ENCODE data around the gene RNF186. TPM values are rescaled to one million over a fixed set of nuclear protein-coding genes. Genes with fewer than 3 reads are reported as not detected.
A peak's percentile ranks its signal among the peaks of the same experiment; 100 is the strongest.
"Not testable (repeated sequence)": the region's sequence is repeated elsewhere in the genome, so short reads cannot be mapped to it uniquely, and the experiment has no call there.

Gene RNF186
- total and polyA plus RNA-seq, 4 donors, result 0.17 to 0.38 (median 0.28) TPM

- TF ChIP-seq FOXA1 (IDR thresholded peaks at IDR 0.05), result no peak
- no peak for TF ChIP-seq REST (IDR thresholded peaks at IDR 0.05)
- TF ChIP-seq, protein P1, sequence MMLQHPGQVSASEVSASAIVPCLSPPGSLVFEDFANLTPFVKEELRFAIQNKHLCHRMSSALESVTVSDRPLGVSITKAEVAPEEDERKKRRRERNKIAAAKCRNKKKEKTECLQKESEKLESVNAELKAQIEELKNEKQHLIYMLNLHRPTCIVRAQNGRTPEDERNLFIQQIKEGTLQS (IDR thresholded peaks at IDR 0.05), result no peak
- no peak for TF ChIP-seq NR2F2 (IDR thresholded peaks at IDR 0.05)
- no peak for TF ChIP-seq EGR1 (IDR thresholded peaks at IDR 0.05; ENCODE audit: low read depth in 2 of 2)
- TF ChIP-seq, protein P2, sequence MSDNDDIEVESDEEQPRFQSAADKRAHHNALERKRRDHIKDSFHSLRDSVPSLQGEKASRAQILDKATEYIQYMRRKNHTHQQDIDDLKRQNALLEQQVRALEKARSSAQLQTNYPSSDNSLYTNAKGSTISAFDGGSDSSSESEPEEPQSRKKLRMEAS (IDR thresholded peaks at IDR 0.05), result no peak
- no peak for TF ChIP-seq TAF1 (conservative IDR thresholded peaks at IDR 0.05)
- TF ChIP-seq HNF4G (IDR thresholded peaks at IDR 0.05), result no peak
- no peak for TF ChIP-seq HNF4A (conservative IDR thresholded peaks at IDR 0.05)
- TF ChIP-seq JUND (IDR thresholded peaks at IDR 0.05), result no peak
- no peak for TF ChIP-seq GABPA (IDR thresholded peaks at IDR 0.05 in 1 of 2, conservative IDR thresholded peaks at IDR 0.05 in 1 of 2)
- TF ChIP-seq, protein P3, sequence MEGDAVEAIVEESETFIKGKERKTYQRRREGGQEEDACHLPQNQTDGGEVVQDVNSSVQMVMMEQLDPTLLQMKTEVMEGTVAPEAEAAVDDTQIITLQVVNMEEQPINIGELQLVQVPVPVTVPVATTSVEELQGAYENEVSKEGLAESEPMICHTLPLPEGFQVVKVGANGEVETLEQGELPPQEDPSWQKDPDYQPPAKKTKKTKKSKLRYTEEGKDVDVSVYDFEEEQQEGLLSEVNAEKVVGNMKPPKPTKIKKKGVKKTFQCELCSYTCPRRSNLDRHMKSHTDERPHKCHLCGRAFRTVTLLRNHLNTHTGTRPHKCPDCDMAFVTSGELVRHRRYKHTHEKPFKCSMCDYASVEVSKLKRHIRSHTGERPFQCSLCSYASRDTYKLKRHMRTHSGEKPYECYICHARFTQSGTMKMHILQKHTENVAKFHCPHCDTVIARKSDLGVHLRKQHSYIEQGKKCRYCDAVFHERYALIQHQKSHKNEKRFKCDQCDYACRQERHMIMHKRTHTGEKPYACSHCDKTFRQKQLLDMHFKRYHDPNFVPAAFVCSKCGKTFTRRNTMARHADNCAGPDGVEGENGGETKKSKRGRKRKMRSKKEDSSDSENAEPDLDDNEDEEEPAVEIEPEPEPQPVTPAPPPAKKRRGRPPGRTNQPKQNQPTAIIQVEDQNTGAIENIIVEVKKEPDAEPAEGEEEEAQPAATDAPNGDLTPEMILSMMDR (IDR thresholded peaks at IDR 0.05; ENCODE audit: low read depth, low read length, missing input control), result no peak
- TF ChIP-seq SP1 (IDR thresholded peaks at IDR 0.05), result no peak
- no peak for TF ChIP-seq RAD21 (IDR thresholded peaks at IDR 0.05)
- no peak for TF ChIP-seq FOXA2 (IDR thresholded peaks at IDR 0.05)
- no peak for TF ChIP-seq YY1 (IDR thresholded peaks at IDR 0.05)
- no peak for TF ChIP-seq RXRA (IDR thresholded peaks at IDR 0.05)
- TF ChIP-seq ZBTB33 (IDR thresholded peaks at IDR 0.05), result no peak
- H3K27ac ChIP-seq (ENCODE audit: low read depth in 1 of 2, low read length in 2 of 2), result no peak overlapping the region
- H3K4me1 ChIP-seq (ENCODE audit: control insufficient read depth in 4 of 4, insufficient read depth in 4 of 4, low read length in 3 of 4), result peaks cover 16 to 61% (median 52%) of the 10 kb centered on the region in 4 donors
- no peak for DNase-seq (ENCODE audit: low spot score)
- no peaks in the 10 kb centered on the region for H3K36me3 ChIP-seq (ENCODE audit: control insufficient read depth in 4 of 4, insufficient read depth in 3 of 4, low read depth in 1 of 4, low read length in 3 of 4)
- H3K4me3 ChIP-seq (ENCODE audit: low read depth in 1 of 3, low read length in 3 of 3), result no peak overlapping the region
- no peaks in the 10 kb centered on the region for H3K9me3 ChIP-seq (ENCODE audit: control insufficient read depth in 4 of 4, low read length in 3 of 4)
- H3K27me3 ChIP-seq (ENCODE audit: control insufficient read depth in 4 of 4, insufficient read depth in 4 of 4, low read length in 3 of 4), result no peaks in the 10 kb centered on the region
- WGBS, result 90% methylated on average over 5 of the region's 5 CpGs
- H3K9ac ChIP-seq (ENCODE audit: low read depth in 1 of 2, low read length in 2 of 2), result no peak overlapping the region
Observed at GRCh38 chr1:19817160-19817559, 2.1 kb upstream of the RNF186 start.

- H3K9ac ChIP-seq (ENCODE audit: low read depth in 1 of 2, low read length in 2 of 2), result not testable (repeated sequence)
- peak overlapping the region in 1 of 2 donors; percentile 79 for H3K27ac ChIP-seq (ENCODE audit: low read depth in 1 of 2, low read length in 2 of 2)
Observed at GRCh38 chr1:19816737-19817086, 1.6 kb upstream of the RNF186 start.

More at GRCh38 chr1:19816737-19817086, 1.6 kb upstream of the RNF186 start:
- DNase-seq (ENCODE audit: low spot score); H3K4me3 ChIP-seq (ENCODE audit: low read depth in 1 of 3, low read length in 3 of 3); H3K9me3 ChIP-seq (ENCODE audit: control insufficient read depth in 4 of 4, low read length in 3 of 4); H3K36me3 ChIP-seq (ENCODE audit: control insufficient read depth in 4 of 4, insufficient read depth in 3 of 4, low read depth in 1 of 4, low read length in 3 of 4); H3K27me3 ChIP-seq (ENCODE audit: control insufficient read depth in 4 of 4, insufficient read depth in 4 of 4, low read length in 3 of 4): not testable (repeated sequence)
- peaks cover 16 to 61% (median 52%) of the 10 kb centered on the region in 4 donors for H3K4me1 ChIP-seq (ENCODE audit: control insufficient read depth in 4 of 4, insufficient read depth in 4 of 4, low read length in 3 of 4)
- 76% methylated on average over 1 of the region's 1 CpG for WGBS
